ENCODE results near the gene PREX1.
A peak's percentile ranks its signal among the peaks of the same experiment; 100 is the strongest.

The PREX1 gene

GRCh38 chr20:48616481-48616880 lies 211.3 kb downstream of the PREX1 start:
- DNase-seq (ENCODE audit: low read depth) = no peak
- TF ChIP-seq POLR2A (IDR thresholded peaks at IDR 0.05; ENCODE audit: extremely low read depth, insufficient read length) (no peak), MAX (IDR thresholded peaks at IDR 0.05; ENCODE audit: low read depth, low read length) (no peak), CTCF (IDR thresholded peaks at IDR 0.05; ENCODE audit: low read depth, low read length) (no peak), MYC (IDR thresholded peaks at IDR 0.05; ENCODE audit: low read depth, low read length) (no peak)
- H3K4me3 ChIP-seq (ENCODE audit: low read depth, low read length) = no peak overlapping the region

DNA sequence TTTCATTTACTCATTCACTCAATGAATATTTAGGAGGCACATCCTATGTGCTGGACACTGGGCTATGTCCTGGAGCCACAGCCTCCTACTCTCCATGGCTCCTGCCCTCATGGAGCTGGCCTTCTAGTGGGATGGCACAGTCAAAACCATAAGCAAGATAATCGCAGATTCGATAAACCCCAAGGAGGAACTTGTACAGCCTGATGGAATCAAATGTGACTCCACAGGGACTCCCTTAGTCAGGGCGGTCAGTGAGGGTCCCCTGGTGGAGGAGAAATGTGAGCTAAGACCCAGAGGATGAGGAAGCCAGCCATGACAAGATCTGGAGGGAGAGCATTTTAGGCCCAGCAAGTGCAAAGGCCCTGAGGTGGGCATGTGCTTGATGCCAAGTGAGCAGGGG lies 211.9 kb downstream of the PREX1 start:
- no peak for DNase-seq (ENCODE audit: low read depth)
- H3K4me3 ChIP-seq (ENCODE audit: low read depth, low read length) = no peak overlapping the region
- TF ChIP-seq POLR2A (IDR thresholded peaks at IDR 0.05; ENCODE audit: extremely low read depth, insufficient read length) (no peak), MYC (IDR thresholded peaks at IDR 0.05; ENCODE audit: low read depth, low read length) (no peak), MAX (IDR thresholded peaks at IDR 0.05; ENCODE audit: low read depth, low read length) (no peak), CTCF (IDR thresholded peaks at IDR 0.05; ENCODE audit: low read depth, low read length) (no peak)

GRCh38 chr20:48614593-48615274 lies 213.1 kb downstream of the PREX1 start:
- DNase-seq (ENCODE audit: low read depth) = peak; percentile 59
- TF ChIP-seq CTCF (IDR thresholded peaks at IDR 0.05; ENCODE audit: low read depth, low read length) = no peak
- no peak for TF ChIP-seq MYC (IDR thresholded peaks at IDR 0.05; ENCODE audit: low read depth, low read length)
- TF ChIP-seq MAX (IDR thresholded peaks at IDR 0.05; ENCODE audit: low read depth, low read length) = no peak
- no peak for TF ChIP-seq POLR2A (IDR thresholded peaks at IDR 0.05; ENCODE audit: extremely low read depth, insufficient read length)
- H3K4me3 ChIP-seq (ENCODE audit: low read depth, low read length) = no peak overlapping the region

DNA sequence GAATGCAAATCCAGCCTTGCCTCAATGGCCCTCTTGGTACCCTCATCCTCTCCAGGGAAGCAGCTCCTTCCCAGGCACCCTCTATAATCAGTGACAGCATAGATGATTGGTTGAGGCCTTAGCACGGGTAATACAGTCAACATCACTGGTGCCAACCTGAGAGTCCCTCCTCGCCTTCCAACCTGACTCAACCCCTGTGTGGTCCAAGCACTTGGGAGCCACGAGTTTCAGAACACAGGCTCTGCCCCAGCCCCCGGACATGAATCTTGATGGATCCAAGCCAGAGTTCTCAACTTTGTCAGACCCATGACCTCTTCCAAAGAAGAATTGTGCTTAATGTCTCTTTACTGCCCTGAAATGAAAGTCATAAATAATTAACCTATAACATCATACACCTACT lies 213.9 kb downstream of the PREX1 start:
- TF ChIP-seq MAX (IDR thresholded peaks at IDR 0.05; ENCODE audit: low read depth, low read length) = no peak
- no peak for TF ChIP-seq CTCF (IDR thresholded peaks at IDR 0.05; ENCODE audit: low read depth, low read length)
- TF ChIP-seq MYC (IDR thresholded peaks at IDR 0.05; ENCODE audit: low read depth, low read length) = no peak
- no peak for TF ChIP-seq POLR2A (IDR thresholded peaks at IDR 0.05; ENCODE audit: extremely low read depth, insufficient read length)
- H3K4me3 ChIP-seq (ENCODE audit: low read depth, low read length) = no peak overlapping the region
- DNase-seq (ENCODE audit: low read depth) = no peak

GRCh38 chr20:48612335-48612734 lies 215.5 kb downstream of the PREX1 start:
- DNase-seq (ENCODE audit: low read depth) = no peak
- H3K4me3 ChIP-seq (ENCODE audit: low read depth, low read length) = no peak overlapping the region
- no peak for TF ChIP-seq MAX (IDR thresholded peaks at IDR 0.05; ENCODE audit: low read depth, low read length)
- no peak for TF ChIP-seq POLR2A (IDR thresholded peaks at IDR 0.05; ENCODE audit: extremely low read depth, insufficient read length)
- no peak for TF ChIP-seq MYC (IDR thresholded peaks at IDR 0.05; ENCODE audit: low read depth, low read length)
- TF ChIP-seq CTCF (IDR thresholded peaks at IDR 0.05; ENCODE audit: low read depth, low read length) = no peak
